Activated CD8-positive, alpha-beta memory T cell treated with anti-CD3 and anti-CD28 coated beads, Interleukin-2, amount 10 ng/mL, durations not matched to agents 7 days and 5 days (primary cell): ENCODE data around the gene HSD11B1. TPM values are rescaled to one million over a fixed set of nuclear protein-coding genes. Genes with fewer than 3 reads are reported as not detected.

Source experiments
- ATAC-seq: fragments of 150-1000 bp; cut with Tn5 transposase; one replicate; pipeline ENCODE4 v1.10.0; 2021; ENCODE audit warnings: moderate library complexity
- CTCF ChIA-PET: fragments of 350-600 bp; sonication (Branson Sonifier 250); formaldehyde crosslinking; loops from one replicate; lab custom pipeline; 2021; ENCODE audit warnings: antibody characterized with exemption; lab: Charles Lee
- DNase-seq: peaks from one replicate; pipeline ENCODE4 v3.0.0-alpha.2; 2020
- H3K27ac Mint-ChIP-seq: one replicate; pipeline ENCODE4 v1.8.0; 2021; ENCODE audit warnings: mild to moderate bottlenecking, mixed read lengths
- H3K27me3 Mint-ChIP-seq: one replicate; pipeline ENCODE4 v1.8.0; 2021; ENCODE audit warnings: mixed read lengths
- H3K36me3 Mint-ChIP-seq: one replicate; pipeline ENCODE4 v1.8.0; 2021; ENCODE audit warnings: mild to moderate bottlenecking, mixed read lengths
- H3K4me1 Mint-ChIP-seq: one replicate; pipeline ENCODE4 v1.8.0; 2021; ENCODE audit warnings: mixed read lengths
- H3K4me3 Mint-ChIP-seq: one replicate; pipeline ENCODE4 v1.8.0; 2021; ENCODE audit warnings: mild to moderate bottlenecking, moderate library complexity, mixed read lengths
- H3K9me3 Mint-ChIP-seq: one replicate; pipeline ENCODE4 v1.8.0; 2022; ENCODE audit warnings: low read depth, mixed read lengths
- total RNA-seq, 2 experiments: library from RNA; stranded (reverse); gene quantifications; one replicate each; pipeline ENCODE4 v1.2.3, GENCODE V29; 2021

HSD11B1 gene
- total RNA-seq, 2 experiments from 2014 or later: 0.91 TPM; not detected in 1

DNA sequence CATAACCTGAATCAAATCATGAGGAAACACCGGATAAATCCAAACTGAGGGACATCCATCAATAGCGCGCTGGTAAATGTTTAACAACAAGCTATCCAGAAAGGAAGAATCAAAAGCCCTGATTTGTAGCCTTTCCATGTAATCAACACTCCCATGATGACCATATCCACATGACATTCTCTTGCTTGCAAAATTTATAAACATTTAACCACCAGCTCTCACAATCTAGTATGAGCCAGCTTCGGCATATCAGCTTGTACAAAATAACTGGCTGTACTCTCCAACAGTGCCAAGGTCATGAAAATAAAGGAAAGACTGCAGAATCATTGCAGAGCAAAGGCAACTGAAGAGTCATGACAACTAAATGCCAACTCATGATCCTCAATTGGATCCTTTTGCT lies 15.7 kb downstream of the HSD11B1 start:
- Mint-ChIP-seq H3K9me3 (no peaks in the 10 kb centered on the region), H3K36me3 (peaks cover 2% of the 10 kb centered on the region), H3K4me1 (peaks cover 15% of the 10 kb centered on the region), H3K27ac (no peak overlapping the region), H3K27me3 (no peaks in the 10 kb centered on the region), H3K4me3 (no peak overlapping the region)
- DNase-seq (no peak), ATAC-seq (no peak)
- CTCF ChIA-PET: no interaction called here

DNA sequence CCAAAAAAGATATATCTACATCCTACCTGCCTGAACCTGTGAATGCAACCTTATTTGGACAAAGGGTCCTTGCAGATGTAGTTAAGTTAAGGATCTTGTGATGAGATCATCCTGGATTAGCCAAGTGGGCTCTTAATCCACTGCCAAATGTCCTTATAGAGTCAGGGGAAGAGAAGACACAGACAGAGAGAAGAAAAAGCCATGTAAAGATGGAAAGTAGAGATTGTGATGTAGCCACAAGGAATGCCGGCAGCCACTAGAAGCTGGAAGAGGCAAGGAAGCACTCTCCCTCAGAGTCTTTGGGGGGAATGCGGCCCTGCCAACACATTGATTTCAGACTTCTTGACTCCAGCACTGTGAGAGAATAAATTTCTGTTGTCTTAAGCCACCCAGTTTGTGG lies 16.2 kb downstream of the HSD11B1 start:
- CTCF ChIA-PET: interaction anchor here (0.7 kb wide), 1 partner anchor 170 kb away, joined by 3 read pairs; no protein-coding TSS in a partner anchor
- no peak overlapping the region for H3K4me3 Mint-ChIP-seq
- ATAC-seq (no peak), DNase-seq (no peak)
- no peaks in the 10 kb centered on the region for H3K27me3 Mint-ChIP-seq
- peaks cover 10% of the 10 kb centered on the region for H3K4me1 Mint-ChIP-seq
- H3K27ac Mint-ChIP-seq: no peak overlapping the region
- peaks cover 2% of the 10 kb centered on the region for H3K36me3 Mint-ChIP-seq
- H3K9me3 Mint-ChIP-seq: no peaks in the 10 kb centered on the region

DNA sequence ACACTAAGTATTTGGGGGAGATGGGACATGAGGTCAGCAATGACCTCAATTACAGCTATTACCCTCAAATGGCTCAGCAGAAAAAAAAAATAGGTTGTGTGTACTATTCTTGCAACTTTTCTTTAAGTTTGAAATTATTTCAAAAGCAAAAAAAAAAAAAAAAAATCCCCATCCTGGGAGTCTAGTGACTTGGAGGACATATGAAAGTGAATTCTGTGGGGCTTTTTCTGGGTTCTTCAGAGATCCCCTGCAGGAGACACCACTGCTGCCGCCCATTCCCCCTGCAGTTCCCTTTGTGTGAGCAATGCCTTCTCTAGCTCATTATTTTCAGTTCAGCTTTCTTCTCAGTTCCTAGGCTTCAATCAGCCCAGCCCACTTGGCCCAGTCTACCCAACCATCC lies 16.7 kb downstream of the HSD11B1 start:
- ATAC-seq (no peak), DNase-seq (no peak)
- Mint-ChIP-seq H3K9me3 (no peaks in the 10 kb centered on the region), H3K4me1 (peaks cover 9% of the 10 kb centered on the region), H3K27me3 (no peaks in the 10 kb centered on the region), H3K4me3 (no peak overlapping the region), H3K27ac (no peak overlapping the region), H3K36me3 (peaks cover 2% of the 10 kb centered on the region)
- CTCF ChIA-PET: interaction anchor here (0.7 kb wide), 1 partner anchor 169 kb away, joined by 3 read pairs; no protein-coding TSS in a partner anchor

DNA sequence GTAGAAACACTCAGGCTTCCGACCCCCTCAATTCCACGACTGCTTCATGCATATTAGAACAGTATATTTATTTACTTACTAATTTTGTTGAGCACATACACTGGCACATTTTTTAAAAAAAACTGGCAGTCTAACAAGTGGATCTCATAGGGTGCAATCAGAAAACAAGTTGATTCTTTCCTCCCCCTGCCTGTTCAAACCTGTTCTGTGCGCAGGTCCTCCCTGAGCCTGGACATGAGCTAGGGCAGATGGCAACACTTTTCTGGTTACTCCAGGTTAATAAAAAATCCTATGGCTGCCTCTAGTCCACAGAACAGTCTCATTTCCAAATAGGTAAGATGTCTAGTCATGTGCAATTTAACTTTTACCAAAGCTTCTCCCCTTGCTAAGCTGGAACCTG lies 18.6 kb downstream of the HSD11B1 start:
- Mint-ChIP-seq H3K4me1 (peaks cover 13% of the 10 kb centered on the region), H3K4me3 (no peak overlapping the region), H3K27ac (no peak overlapping the region), H3K27me3 (no peaks in the 10 kb centered on the region), H3K9me3 (no peaks in the 10 kb centered on the region), H3K36me3 (peaks cover 5% of the 10 kb centered on the region)
- DNase-seq: no peak
- CTCF ChIA-PET: interaction anchor here (1.0 to 1.5 kb wide), 2 partner anchors 30 to 32 kb away, joined by 3 read pairs; no protein-coding TSS in a partner anchor
- ATAC-seq: no peak

DNA sequence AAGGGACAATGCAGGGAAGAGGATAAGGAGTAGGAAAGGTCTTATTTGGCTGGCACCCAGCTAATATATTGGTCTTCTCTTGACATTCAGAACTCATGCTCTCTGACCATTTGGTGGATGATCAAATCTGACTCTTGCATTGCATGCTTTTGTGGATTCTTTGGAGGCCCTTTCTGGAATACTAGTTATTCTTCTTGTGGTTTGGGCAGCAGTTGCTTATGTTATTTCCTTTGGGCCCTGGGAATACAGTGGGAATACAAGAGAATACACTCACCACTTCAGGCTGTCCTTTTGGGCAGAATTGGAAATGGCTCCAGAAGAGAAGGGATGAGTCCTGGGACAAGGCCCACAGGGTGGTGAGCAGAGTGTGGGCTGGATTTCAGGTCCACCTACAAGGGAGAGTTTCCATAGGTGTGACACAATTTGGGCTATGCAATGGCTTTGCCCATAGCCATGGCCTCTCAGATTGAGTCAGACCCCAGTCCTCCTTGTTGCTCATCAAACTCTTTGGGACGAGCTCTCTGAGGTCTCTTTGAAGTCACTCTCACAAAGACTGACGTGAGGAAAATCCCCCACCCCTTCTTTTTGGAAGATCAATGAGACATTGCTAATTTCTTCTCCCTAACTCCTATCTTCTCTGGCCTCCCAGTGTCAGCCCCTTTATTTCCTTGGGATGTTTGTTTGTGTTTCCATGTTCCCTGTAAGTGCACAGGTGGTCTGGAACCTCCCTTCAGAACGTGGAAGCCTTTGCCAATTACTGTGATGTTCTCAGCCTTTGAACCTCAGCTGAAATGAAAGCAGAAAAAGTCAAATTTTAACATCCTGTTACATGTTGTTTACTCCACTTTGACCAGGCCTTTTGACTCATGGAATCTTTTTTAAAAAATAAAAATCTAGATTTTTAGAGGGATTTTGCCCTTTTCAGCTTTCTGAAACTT lies 19.4 kb downstream of the HSD11B1 start:
- CTCF ChIA-PET: interaction anchor here (1.1 to 2.1 kb wide), 4 partner anchors 24 to 155 kb away, joined by 3 to 6 read pairs (median 4); no protein-coding TSS in a partner anchor
- DNase-seq (no peak), ATAC-seq (peak; percentile 45)
- Mint-ChIP-seq H3K27me3 (no peaks in the 10 kb centered on the region), H3K27ac (peak overlapping the region; percentile 73), H3K36me3 (peaks cover 5% of the 10 kb centered on the region), H3K4me3 (no peak overlapping the region), H3K4me1 (peaks cover 13% of the 10 kb centered on the region), H3K9me3 (no peaks in the 10 kb centered on the region)

DNA sequence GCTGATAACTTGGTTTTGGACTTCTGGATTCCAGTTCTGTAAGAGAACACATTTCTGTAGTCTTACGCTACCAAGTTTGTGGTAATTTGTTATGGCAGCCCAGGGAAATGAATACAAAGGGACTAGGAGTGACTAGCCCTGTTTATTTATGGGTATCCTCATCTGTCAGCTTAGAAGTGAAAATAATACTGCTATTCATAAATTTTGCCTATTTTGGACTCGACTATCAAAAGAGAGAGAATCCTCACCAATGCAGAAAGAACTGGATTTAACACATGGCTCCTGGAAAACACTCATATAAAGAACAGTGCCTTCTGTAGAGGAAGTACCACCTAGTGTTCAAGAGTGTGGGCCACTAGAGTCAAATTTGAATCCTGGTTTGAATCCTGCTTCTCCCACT lies 22.6 kb downstream of the HSD11B1 start:
- Mint-ChIP-seq H3K27ac (no peak overlapping the region), H3K4me3 (no peak overlapping the region), H3K36me3 (peaks cover 7% of the 10 kb centered on the region), H3K9me3 (no peaks in the 10 kb centered on the region), H3K27me3 (no peaks in the 10 kb centered on the region), H3K4me1 (peaks cover 16% of the 10 kb centered on the region)
- ATAC-seq (no peak), DNase-seq (no peak)
- CTCF ChIA-PET: interaction anchor here (1.1 to 4.5 kb wide), 6 partner anchors 19 to 150 kb away, joined by 3 to 13 read pairs (median 4); no protein-coding TSS in a partner anchor

DNA sequence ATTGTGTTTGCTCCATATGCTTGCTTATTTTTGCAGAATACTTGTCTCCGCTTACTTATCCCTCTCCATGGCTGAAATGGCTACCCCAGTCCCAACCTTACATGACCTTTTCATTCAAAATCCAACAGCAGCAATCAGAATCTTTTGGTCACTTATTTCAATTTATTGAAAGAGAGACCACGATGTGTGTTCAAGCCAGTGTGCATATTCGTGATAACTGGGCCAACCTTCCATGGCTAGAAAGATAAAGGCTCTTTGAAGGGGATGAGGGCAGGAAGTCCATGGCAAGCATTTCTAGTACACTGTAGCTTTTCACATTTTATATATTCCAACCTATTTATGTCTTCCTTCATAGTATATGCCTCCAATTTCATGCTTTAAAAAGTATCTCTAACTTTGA lies 23.1 kb downstream of the HSD11B1 start:
- Mint-ChIP-seq H3K9me3 (no peaks in the 10 kb centered on the region), H3K4me1 (peaks cover 16% of the 10 kb centered on the region), H3K27me3 (no peaks in the 10 kb centered on the region), H3K36me3 (peaks cover 7% of the 10 kb centered on the region), H3K27ac (no peak overlapping the region), H3K4me3 (no peak overlapping the region)
- CTCF ChIA-PET: interaction anchor here (0.6 to 4.5 kb wide), 11 partner anchors 9 to 162 kb away, joined by 3 to 13 read pairs (median 4); no protein-coding TSS in a partner anchor
- no peak for DNase-seq
- ATAC-seq: no peak

DNA sequence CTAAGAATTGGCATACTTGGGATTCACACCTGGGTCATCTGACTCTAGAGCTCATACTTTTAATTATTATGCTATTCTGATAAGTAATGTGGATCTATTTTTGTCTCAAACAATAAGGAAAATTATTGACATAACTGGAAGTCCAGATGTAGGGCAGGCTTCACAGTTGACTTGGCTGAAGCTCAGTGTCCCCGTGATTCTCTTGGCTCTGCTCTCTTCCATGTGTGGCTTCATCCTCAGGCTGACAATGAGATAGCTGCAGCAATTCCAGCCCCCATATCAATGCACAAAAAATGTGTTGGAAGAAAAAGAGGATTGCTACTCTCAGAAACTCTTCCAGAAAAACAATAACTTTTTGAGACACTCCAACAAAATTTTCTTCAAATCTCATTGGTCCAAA lies 23.8 kb downstream of the HSD11B1 start:
- CTCF ChIA-PET: interaction anchor here (0.6 to 4.5 kb wide), 10 partner anchors 9 to 163 kb away, joined by 3 to 13 read pairs (median 4); no protein-coding TSS in a partner anchor
- no peak overlapping the region for H3K4me3 Mint-ChIP-seq
- no peak for DNase-seq
- H3K36me3 Mint-ChIP-seq: peaks cover 9% of the 10 kb centered on the region
- H3K27me3 Mint-ChIP-seq: no peaks in the 10 kb centered on the region
- no peak overlapping the region for H3K27ac Mint-ChIP-seq
- no peak for ATAC-seq
- peaks cover 16% of the 10 kb centered on the region for H3K4me1 Mint-ChIP-seq
- no peaks in the 10 kb centered on the region for H3K9me3 Mint-ChIP-seq

DNA sequence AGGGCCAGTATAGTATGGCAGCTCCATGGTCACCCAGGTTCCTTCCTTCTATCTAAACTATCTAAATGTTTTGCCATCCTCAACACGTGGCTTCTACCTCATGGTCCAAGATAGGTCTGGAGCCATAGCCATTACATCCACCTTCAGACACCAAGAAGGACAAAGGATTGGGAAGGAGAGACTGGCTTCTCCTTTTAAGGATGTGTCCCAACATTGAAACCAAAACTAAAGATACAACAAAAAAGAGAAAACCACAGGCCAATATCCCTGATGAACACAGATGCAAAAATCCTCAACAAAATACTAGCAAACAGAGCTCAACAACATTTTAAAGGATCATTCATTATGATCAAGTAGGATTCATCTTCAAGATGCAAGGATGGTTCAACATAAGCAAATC lies 24.8 kb downstream of the HSD11B1 start:
- no peak for ATAC-seq
- DNase-seq: no peak
- CTCF ChIA-PET: interaction anchor here (1.0 to 4.5 kb wide), 5 partner anchors 19 to 164 kb away, joined by 3 to 13 read pairs (median 4); no protein-coding TSS in a partner anchor
- Mint-ChIP-seq H3K27me3 (no peaks in the 10 kb centered on the region), H3K4me3 (no peak overlapping the region), H3K9me3 (no peaks in the 10 kb centered on the region), H3K27ac (no peak overlapping the region), H3K4me1 (peaks cover 12% of the 10 kb centered on the region), H3K36me3 (peaks cover 9% of the 10 kb centered on the region)

DNA sequence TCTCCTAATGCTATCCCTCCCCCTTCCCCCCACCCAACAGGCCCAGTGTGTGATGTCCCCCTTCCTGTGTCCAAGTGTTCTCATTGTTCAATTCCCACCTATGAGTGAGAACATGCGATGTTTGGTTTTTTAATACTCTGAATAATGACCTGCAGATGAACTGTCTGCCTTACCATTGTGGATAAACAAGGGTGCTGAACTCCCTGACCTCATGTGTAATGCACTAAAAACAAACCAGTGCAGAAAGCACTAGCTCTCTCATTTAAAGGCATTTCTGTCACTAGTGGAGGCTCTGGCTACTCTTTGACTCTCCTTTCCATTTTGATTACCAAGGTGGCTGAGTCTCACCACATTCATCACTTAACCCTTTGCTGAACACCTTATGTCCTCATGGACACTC lies 28.1 kb downstream of the HSD11B1 start:
- Mint-ChIP-seq H3K27me3 (no peaks in the 10 kb centered on the region), H3K4me1 (peaks cover 8% of the 10 kb centered on the region), H3K9me3 (no peaks in the 10 kb centered on the region), H3K27ac (no peak overlapping the region), H3K36me3 (peaks cover 6% of the 10 kb centered on the region), H3K4me3 (no peak overlapping the region)
- CTCF ChIA-PET: no interaction called here
- no peak for DNase-seq
- no peak for ATAC-seq

DNA sequence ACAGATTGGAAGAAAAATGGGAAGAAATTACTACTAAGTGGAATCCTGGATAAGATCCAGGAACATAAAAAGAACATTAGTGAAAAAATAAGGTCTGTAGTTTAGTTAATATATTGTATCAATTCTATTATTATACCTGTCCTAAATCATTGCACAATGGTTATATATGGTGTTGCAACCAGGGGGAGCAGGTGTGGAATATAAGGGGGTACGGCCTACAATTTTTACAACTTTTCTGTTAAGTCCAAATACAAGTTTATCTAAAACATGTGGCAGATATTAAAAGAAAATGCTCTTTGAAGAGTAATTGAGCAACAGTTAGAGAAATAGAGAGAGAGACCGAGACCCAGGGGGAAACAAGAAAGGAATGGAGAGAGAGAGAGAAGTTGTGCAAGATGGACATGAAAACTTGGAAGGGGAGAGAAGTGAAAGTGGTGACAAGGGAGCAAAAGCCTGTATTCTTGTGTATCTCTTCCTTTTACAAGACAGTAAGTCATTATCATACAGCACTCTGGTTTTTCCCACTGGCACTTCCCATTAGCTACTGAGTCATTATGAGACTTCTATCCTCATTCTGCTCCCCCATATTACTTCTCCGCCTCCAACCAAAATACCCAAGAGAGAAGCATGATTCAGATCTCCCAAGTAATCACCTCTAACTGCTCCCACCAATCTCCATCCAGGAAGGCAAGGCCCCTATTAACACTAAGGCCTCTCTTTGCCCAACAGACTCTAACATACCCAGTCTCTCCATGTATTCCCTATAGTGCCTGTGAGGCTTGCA lies 29.0 kb downstream of the HSD11B1 start:
- DNase-seq: no peak
- Mint-ChIP-seq H3K9me3 (no peaks in the 10 kb centered on the region), H3K27ac (no peak overlapping the region), H3K4me1 (peaks cover 8% of the 10 kb centered on the region), H3K27me3 (no peaks in the 10 kb centered on the region), H3K36me3 (peaks cover 6% of the 10 kb centered on the region), H3K4me3 (no peak overlapping the region)
- no peak for ATAC-seq
- CTCF ChIA-PET: interaction anchor here (1.3 to 1.5 kb wide), 2 partner anchors 11 to 90 kb away, joined by 3 read pairs; no protein-coding TSS in a partner anchor

DNA sequence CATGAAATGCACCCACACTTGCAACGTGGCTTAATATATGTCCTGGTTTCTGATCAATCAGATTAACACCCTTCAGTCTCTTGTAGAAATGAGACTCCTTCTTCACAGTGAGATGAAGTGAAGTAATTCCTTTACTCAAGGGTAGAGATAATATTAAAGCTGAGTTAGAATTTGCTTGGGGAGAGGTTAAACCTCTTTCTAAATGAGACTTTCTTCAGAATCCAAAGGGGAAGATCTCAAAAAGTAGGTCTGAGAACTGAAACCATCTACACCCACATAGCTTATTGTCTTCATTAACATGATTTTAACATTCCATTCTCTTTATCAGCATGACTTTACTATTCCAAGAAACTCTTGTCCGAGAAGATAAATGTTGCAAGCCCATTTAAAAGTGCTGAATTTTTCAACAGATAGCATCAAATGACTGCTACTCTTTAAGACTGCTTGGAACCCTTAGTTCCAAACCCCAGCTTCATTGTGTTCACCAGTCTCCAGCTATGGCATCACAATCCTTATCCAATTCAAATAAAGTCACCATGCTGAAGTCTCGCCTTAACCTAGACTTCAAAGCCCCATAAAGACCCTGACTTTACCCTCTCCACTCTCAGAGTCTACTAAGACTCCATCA lies 32.0 kb downstream of the HSD11B1 start:
- no peak for DNase-seq
- Mint-ChIP-seq H3K9me3 (no peaks in the 10 kb centered on the region), H3K27me3 (no peaks in the 10 kb centered on the region), H3K4me3 (no peak overlapping the region), H3K4me1 (peaks cover 7% of the 10 kb centered on the region), H3K27ac (no peak overlapping the region), H3K36me3 (peaks cover 2% of the 10 kb centered on the region)
- ATAC-seq: no peak
- CTCF ChIA-PET: interaction anchor here (0.9 to 2.0 kb wide), 7 partner anchors 8 to 176 kb away, joined by 3 to 8 read pairs (median 4); no protein-coding TSS in a partner anchor
